ENCODE measurements around the gene SPATA6. TPM values are rescaled to one million over a fixed set of nuclear protein-coding genes. Genes with fewer than 3 reads are reported as not detected.
"Not testable (repeated sequence)": the region's sequence is repeated elsewhere in the genome, so short reads cannot be mapped to it uniquely, and the experiment has no call there.

Gene SPATA6
- total and polyA plus RNA-seq, 2 experiments from 2014 or later = 3.4 to 4.5 TPM

DNA sequence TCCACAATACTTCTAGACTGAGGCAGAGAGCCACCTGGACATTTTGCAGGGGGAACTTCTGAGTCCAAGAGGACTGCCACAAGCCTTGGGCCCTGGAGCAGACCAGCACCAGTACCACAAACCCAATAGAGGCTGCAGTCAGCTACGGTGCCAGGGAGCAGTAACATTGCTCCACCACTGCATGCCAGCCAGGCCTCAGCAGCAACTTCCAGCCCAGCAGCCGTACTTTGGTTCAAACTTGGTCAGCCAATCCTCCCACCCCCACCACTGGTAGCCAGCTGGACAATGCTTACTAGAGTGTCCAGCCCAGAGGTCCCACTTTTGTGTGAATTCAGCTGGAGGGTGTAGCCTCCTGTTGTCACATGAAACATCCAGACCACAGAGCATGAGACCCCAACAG lies 142.1 kb downstream of the SPATA6 start:
- Histone ChIP-seq H4K20me1 (ENCODE audit: insufficient read depth, poor library complexity, severe bottlenecking) (no peaks in the 10 kb centered on the region), H3K4me1 (ENCODE audit: insufficient read depth) (no peaks in the 10 kb centered on the region), H3K4me3 (no peak overlapping the region), H3K4me2 (no peak overlapping the region), H3K9me3 (ENCODE audit: low read depth) (no peaks in the 10 kb centered on the region), H3K79me2 (no peaks in the 10 kb centered on the region), H2AFZ (no peak overlapping the region), H3K36me3 (replicated peaks; ENCODE audit: insufficient read depth, low read depth) (no peaks in the 10 kb centered on the region), H3K27ac (no peak overlapping the region), H3K27me3 (no peaks in the 10 kb centered on the region), H3K9me2 (replicated peaks; ENCODE audit: insufficient read depth) (no peaks in the 10 kb centered on the region)
- TF ChIP-seq EZH2 (IDR thresholded peaks at IDR 0.05; ENCODE audit: borderline replicate concordance) = no peak
- TF ChIP-seq EZH2phosphoT487 (IDR thresholded peaks at IDR 0.05; ENCODE audit: low read depth, severe bottlenecking, unreplicated experiment) = no peak
- TF ChIP-seq, protein P1, sequence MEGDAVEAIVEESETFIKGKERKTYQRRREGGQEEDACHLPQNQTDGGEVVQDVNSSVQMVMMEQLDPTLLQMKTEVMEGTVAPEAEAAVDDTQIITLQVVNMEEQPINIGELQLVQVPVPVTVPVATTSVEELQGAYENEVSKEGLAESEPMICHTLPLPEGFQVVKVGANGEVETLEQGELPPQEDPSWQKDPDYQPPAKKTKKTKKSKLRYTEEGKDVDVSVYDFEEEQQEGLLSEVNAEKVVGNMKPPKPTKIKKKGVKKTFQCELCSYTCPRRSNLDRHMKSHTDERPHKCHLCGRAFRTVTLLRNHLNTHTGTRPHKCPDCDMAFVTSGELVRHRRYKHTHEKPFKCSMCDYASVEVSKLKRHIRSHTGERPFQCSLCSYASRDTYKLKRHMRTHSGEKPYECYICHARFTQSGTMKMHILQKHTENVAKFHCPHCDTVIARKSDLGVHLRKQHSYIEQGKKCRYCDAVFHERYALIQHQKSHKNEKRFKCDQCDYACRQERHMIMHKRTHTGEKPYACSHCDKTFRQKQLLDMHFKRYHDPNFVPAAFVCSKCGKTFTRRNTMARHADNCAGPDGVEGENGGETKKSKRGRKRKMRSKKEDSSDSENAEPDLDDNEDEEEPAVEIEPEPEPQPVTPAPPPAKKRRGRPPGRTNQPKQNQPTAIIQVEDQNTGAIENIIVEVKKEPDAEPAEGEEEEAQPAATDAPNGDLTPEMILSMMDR (IDR thresholded peaks at IDR 0.05; ENCODE audit: poor library complexity) = no peak
- no peak for DNase-seq (ENCODE audit: low spot score)
- WGBS (ENCODE audit: low lambda C conversion rate, missing lambda C conversion rate) = 96% methylated on average over 2 of the region's 2 CpGs

DNA sequence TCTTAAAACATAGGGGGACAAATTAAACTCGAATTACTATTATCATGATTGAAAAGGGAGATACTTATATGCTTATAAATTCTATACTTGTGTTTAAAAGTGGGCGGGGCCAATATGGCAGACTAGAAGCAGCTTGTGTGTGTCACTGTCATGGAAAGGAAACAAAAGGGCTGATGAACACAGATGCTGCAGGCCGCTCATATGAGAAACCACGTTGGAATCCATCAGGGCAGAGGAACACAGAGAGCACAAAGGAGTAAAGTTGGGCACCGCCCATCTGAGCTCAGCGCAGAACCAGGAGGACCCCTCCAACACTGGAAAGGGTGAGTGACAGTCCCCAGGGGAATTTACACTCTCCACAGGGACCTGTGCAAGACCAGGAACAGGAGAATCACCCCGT lies 142.5 kb downstream of the SPATA6 start:
- Histone ChIP-seq H3K4me2 (no peak overlapping the region), H3K9me2 (replicated peaks; ENCODE audit: insufficient read depth) (no peaks in the 10 kb centered on the region), H3K4me1 (ENCODE audit: insufficient read depth) (no peaks in the 10 kb centered on the region), H3K27ac (no peak overlapping the region), H3K9me3 (ENCODE audit: low read depth) (no peaks in the 10 kb centered on the region), H4K20me1 (ENCODE audit: insufficient read depth, poor library complexity, severe bottlenecking) (no peaks in the 10 kb centered on the region), H3K79me2 (no peaks in the 10 kb centered on the region), H3K4me3 (no peak overlapping the region), H3K27me3 (no peaks in the 10 kb centered on the region), H2AFZ (no peak overlapping the region), H3K36me3 (replicated peaks; ENCODE audit: insufficient read depth, low read depth) (no peaks in the 10 kb centered on the region)
- WGBS (ENCODE audit: low lambda C conversion rate, missing lambda C conversion rate) = 75% methylated on average over 7 of the region's 7 CpGs
- no peak for DNase-seq (ENCODE audit: low spot score)
- TF ChIP-seq, protein P1 (IDR thresholded peaks at IDR 0.05; ENCODE audit: poor library complexity) = no peak
- TF ChIP-seq EZH2 (IDR thresholded peaks at IDR 0.05; ENCODE audit: borderline replicate concordance) (no peak), EZH2phosphoT487 (IDR thresholded peaks at IDR 0.05; ENCODE audit: low read depth, severe bottlenecking, unreplicated experiment) (no peak)

DNA sequence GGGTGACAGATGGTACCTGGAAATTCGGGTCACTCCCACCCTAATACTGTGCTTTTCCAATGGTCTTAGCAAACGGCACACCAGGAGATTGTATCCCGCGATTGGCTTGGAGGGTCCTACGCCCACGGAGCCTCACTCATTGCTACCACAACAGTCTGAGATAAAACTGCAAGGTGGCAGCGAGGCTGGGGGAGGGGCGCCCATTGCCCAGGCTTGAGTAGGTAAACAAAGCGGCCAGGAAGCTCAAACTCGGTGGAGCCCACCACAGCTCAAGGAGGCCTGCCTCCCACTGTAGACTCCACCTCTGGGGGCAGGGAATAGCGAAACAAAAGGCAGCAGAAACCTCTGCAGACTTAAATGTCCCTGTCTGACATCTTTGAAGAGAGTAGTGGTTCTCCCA lies 160.2 kb downstream of the SPATA6 start:
- not testable (repeated sequence) for H3K36me3 ChIP-seq (replicated peaks; ENCODE audit: insufficient read depth, low read depth); H3K4me1 ChIP-seq (ENCODE audit: insufficient read depth); H3K9me3 ChIP-seq (ENCODE audit: low read depth); H3K27me3 ChIP-seq; H3K4me2 ChIP-seq; H3K9me2 ChIP-seq (replicated peaks; ENCODE audit: insufficient read depth); DNase-seq (ENCODE audit: low spot score); H3K79me2 ChIP-seq; H4K20me1 ChIP-seq (ENCODE audit: insufficient read depth, poor library complexity, severe bottlenecking); H3K4me3 ChIP-seq; H2AFZ ChIP-seq; H3K27ac ChIP-seq
- WGBS (ENCODE audit: low lambda C conversion rate, missing lambda C conversion rate) = 97% methylated on average over 11 of the region's 11 CpGs

DNA sequence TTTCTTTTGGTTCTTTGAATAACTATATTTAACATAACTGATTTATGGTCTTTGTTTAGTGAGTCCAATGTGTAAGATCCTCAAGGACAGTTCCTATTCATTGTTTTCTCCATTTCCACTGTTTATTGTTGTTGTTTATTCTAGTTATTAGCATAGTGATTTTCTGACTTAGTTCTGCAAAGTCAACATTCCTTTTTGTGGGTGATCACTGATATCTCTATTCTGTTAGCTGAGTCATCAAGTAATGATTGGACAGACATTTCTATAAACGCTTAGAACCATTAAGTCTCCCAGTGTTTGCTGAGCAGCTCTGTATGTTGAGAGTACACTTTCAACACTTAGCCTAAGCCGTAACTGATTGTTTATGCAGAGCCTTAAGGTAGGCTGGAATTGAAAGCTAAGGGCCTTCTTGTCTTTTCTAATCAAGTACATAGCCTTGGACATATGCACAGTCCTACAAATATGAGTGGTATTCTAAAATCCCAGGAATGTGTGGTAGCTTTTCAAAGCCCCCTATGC lies 162.4 kb downstream of the SPATA6 start:
- TF ChIP-seq EZH2 (IDR thresholded peaks at IDR 0.05; ENCODE audit: borderline replicate concordance) = no peak
- TF ChIP-seq, protein P1 (IDR thresholded peaks at IDR 0.05; ENCODE audit: poor library complexity) = no peak
- Histone ChIP-seq H3K27ac (no peak overlapping the region), H3K4me3 (no peak overlapping the region), H3K27me3 (no peaks in the 10 kb centered on the region), H3K9me3 (ENCODE audit: low read depth) (no peaks in the 10 kb centered on the region), H3K9me2 (replicated peaks; ENCODE audit: insufficient read depth) (no peaks in the 10 kb centered on the region), H4K20me1 (ENCODE audit: insufficient read depth, poor library complexity, severe bottlenecking) (no peaks in the 10 kb centered on the region), H2AFZ (no peak overlapping the region), H3K36me3 (replicated peaks; ENCODE audit: insufficient read depth, low read depth) (no peaks in the 10 kb centered on the region), H3K79me2 (no peaks in the 10 kb centered on the region), H3K4me1 (ENCODE audit: insufficient read depth) (no peaks in the 10 kb centered on the region), H3K4me2 (no peak overlapping the region)
- DNase-seq (ENCODE audit: low spot score) = no peak
- 42% methylated on average over 2 of the region's 2 CpGs for WGBS (ENCODE audit: low lambda C conversion rate, missing lambda C conversion rate)
